GM18870 (cell line): ENCODE results near the gene SPATA13.

Experiments
- ATAC-seq: cut with Tn5 transposase; IDR thresholded peaks from one replicate; pipeline ENCODE4 v1.9.1; 2021; ENCODE audit warnings: moderate library complexity; ENCODE audit not compliant: unreplicated experiment

SPATA13 gene

GRCh38 chr13:24249624-24250023, 89.1 kb downstream of the SPATA13 start:
- no peak for ATAC-seq

DNA sequence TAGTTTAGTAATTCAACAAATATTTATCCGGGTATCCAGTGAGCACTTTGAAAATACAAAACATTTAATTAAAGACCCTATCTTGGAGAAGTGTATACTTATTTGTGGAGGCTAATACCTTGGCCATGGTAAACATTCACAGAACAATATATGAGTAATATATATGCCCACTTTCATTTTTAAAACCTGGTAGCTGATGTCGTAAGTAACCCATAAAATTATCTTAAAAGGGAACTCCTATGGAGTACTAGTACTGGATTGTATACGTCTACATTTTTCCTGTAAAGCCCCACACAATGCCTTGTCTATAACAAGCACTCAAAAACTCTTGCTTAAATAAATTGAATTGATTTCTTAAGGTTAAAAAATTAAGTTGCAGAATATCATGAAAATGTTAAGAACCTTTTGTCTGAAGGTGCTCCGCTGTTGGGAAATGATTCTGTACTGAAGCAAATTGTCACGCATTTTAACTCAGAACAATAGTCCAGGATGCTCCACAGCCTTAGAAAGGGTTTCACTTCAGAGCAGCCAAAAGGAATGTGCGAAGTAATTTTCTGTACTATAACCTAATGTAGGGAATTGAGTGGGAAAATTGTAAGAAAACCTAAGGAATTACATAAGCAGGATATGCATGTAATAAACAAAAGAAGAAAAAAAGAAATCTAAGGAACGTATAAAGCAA, 90.0 kb downstream of the SPATA13 start:
- no peak for ATAC-seq

DNA sequence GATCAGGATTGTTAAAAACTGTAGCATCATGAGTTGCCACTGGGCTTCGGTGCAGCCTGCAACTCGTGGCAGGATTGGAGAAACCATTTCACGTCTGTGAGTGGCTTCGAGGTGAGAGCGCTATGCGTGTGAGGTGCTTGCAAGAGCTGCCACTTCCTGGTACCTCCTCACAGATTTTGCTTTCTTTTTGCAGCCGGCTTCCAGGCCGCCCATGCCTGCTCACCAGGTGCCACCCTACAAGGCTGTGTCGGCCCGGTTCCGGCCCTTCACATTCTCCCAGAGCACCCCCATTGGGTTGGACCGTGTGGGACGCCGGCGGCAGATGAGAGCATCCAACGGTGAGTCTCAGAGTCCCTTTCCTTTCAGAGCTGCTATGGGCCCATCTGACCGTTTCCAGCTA, 91.0 kb downstream of the SPATA13 start:
- ATAC-seq = no peak

- ATAC-seq = no peak
Observed at GRCh38 chr13:24252136-24252535, 91.6 kb downstream of the SPATA13 start.

- ATAC-seq = no peak
Observed at GRCh38 chr13:24253520-24254145, 93.1 kb downstream of the SPATA13 start.

DNA sequence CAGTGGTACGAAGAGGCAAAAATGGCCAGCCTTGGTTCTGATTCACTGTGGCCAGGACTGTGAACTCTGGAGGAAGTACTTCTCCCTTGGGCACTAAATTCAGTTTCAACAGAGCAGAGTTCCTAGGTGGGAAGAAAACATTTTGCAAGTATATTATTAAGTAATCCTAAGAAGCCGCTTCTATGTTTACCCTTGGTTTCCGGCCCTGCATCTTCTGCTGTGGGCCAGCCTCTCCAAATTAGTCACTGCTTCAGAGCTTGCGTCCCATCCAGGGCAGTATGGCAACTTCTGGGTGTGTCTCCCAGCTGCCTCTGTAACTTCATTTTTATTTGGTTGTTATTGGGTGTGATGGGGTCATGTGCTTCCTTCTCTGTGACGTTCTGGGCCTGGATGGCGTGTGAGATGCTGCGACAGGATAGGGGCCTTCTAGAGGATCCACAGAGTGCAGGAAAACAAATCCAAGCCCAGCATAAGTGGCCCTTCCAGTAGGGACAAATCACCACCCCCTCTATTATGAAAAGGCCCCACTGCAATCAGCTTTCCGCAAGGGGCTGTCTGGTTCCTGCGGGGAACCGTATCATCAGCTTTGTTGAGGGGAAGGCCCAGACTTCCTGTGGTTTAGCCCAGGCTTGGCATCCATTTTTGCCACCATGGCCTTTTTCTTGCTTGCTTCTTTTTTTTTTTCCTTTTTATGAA, 93.8 kb downstream of the SPATA13 start:
- ATAC-seq = peak; percentile 63

DNA sequence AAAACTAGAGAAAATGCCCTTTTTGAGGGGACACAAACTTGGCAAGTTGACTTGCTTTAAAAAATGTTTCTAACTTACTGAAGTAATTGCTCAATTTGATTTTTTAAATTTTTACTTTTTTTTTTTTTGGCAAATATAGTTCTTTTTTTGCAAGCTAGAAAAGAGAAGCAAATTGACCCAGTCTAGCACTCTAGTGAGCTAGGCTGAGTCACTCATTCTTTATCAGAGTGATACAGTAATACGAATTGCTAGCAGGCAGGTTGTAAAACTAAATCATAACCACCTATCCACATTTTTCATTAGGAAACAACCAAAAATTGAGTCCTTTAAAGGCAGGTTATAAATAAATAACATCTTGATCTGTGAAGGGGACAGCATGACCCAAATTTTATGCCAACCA, 97.0 kb downstream of the SPATA13 start:
- no peak for ATAC-seq

GRCh38 chr13:24261566-24261965, 101.0 kb downstream of the SPATA13 start:
- ATAC-seq = no peak

- no peak for ATAC-seq
Observed at GRCh38 chr13:24263632-24264031, 103.1 kb downstream of the SPATA13 start.

- no peak for ATAC-seq
Observed at GRCh38 chr13:24264976-24265375, 104.5 kb downstream of the SPATA13 start.

DNA sequence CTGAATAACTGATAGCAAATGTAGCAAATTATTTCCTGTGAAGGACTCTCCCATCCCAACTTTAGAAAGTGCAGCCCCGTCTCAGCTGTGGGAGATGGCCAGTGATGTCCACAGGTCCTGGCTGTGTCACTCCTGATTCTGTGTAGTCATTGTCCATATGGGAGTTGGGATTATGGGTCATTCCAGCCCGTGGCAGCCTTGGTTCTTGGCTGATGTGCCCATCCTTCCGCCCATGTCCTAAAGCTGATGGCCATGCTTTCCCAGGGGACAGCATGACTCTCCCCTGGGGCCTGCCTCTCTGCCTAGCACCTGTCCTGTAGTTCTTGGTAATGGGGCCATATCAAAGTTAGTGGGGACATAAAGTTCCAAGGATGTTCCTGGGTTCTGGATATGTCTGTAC, 104.9 kb downstream of the SPATA13 start:
- no peak for ATAC-seq

- no peak for ATAC-seq
Observed at GRCh38 chr13:24267274-24267673, 106.8 kb downstream of the SPATA13 start.

DNA sequence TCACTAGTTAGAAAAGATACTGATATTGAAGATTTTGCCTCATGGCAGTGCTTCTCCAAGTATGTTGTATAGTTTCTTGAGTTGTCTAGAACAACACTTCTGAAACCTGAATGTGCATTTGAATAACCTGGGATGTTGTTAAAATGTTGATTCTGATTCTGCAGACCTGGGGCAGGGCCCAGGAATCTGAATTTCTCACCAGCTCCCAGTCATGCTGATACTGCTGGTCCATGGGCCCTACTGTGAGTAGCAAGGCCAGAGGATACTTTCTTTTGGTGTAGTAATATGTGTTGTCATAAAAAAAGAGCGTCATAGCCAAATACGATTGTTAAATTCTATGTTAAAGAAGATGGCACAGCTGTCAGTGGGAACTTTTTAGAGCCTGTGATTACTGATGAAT, 107.3 kb downstream of the SPATA13 start:
- ATAC-seq = no peak

- no peak for ATAC-seq
Observed at GRCh38 chr13:24269821-24270220, 109.3 kb downstream of the SPATA13 start.

DNA sequence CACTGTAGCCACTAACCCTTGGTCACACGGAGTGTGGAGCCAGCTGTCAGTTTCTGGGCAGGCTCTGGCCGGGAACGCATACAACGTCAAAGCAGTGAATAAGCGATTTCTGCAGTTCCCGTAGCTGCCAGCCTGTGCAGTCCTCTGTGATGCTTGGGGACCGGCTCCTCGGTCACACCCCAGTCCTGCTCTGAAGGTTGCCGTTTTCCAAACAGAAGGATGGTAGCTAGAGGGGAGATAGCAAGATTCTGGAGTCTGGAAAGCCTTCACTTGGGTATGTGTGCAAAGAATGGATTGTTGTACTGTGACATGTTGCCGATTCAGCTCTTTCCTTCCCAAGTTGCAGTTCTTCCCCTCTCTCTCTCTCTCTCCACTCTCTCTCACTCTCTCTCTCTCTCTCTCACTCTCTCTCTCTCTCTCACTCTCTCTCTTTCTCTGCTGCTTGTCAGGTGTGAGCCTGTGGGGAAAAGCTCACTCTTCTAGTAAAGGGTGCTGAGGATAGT, 110.2 kb downstream of the SPATA13 start:
- ATAC-seq = peak; percentile 42

DNA sequence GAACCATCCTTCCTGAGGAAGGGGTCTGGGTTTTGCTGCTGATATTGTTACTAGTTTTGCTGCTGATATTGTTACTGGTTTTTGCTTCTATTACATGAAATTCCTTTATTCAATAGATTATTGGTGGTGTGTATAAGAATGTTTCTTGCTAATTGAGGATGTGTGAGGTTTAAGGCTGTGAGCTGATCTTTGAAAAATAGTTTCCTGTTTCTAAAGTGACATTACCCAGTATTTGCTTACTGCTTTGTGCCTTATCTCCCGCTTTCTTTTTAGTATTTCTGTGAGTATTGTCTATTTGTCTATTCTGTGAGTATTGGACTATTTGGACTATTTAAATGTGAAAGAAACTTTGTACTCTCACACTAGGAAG, 110.7 kb downstream of the SPATA13 start:
- no peak for ATAC-seq

- peak; percentile 58 for ATAC-seq
Observed at GRCh38 chr13:24271601-24272451, 111.3 kb downstream of the SPATA13 start.

- no peak for ATAC-seq
Observed at GRCh38 chr13:24272452-24273161, 112.1 kb downstream of the SPATA13 start.

- ATAC-seq = no peak
Observed at GRCh38 chr13:24273926-24274325, 113.4 kb downstream of the SPATA13 start.

GRCh38 chr13:24274452-24275021, 114.0 kb downstream of the SPATA13 start:
- ATAC-seq = peak; percentile 49
